Mucosa of descending colon (tissue), 3 donors: ENCODE results near the gene VSIG2. TPM values are rescaled to one million over a fixed set of nuclear protein-coding genes. Genes with fewer than 3 reads are reported as not detected.
A peak's percentile ranks its signal among the peaks of the same experiment; 100 is the strongest.

Source experiments
- ATAC-seq: fragments of 200-7000 bp; cut with Tn5 transposase; one replicate; pipeline ENCODE4 v1.9.1; 2020; ENCODE audit warnings: mild to moderate bottlenecking, moderate library complexity
- DNase-seq, 3 donors: peaks; one replicate each; pipeline ENCODE4 v3.0.0-alpha.2; 2020
- H3K36me3 ChIP-seq: fragments of 200-600 bp; one replicate; pipeline ENCODE4 v1.8.0; 2021; ENCODE audit warnings: low read depth, mild to moderate bottlenecking
- H3K4me1 ChIP-seq: fragments of 200-600 bp; one replicate; pipeline ENCODE4 v1.8.0; 2021; ENCODE audit warnings: low read depth, mild to moderate bottlenecking
- H3K4me3 ChIP-seq: fragments of 200-600 bp; one replicate; pipeline ENCODE4 v1.8.0; 2021; ENCODE audit warnings: mild to moderate bottlenecking
- H3K9me3 ChIP-seq: fragments of 200-600 bp; one replicate; pipeline ENCODE4 v1.8.0; 2021; ENCODE audit warnings: mild to moderate bottlenecking
- CTCF ChIP-seq: fragments of 200-600 bp; IDR thresholded peaks from one replicate; pipeline ENCODE4 v1.8.0; 2022; ENCODE audit warnings: antibody characterized with exemption, mild to moderate bottlenecking
- intact Hi-C, 2 donors: fragments of 100-400 bp; cut with DNase I in 1 of 2; cut with micrococcal nuclease in 1 of 2; formaldehyde crosslinking; loops; one replicate each; pipeline versions ENCODE4 v1.11.0 to v1.11.1; 2022; cut with DNase I, micrococcal nuclease
- total RNA-seq, 3 donors: library from RNA; stranded (reverse); fragmentation: NEBNext Ultra II Directional in 2 of 3; extraction: Animal tissue kit (Norgen Biotek cat#: 25700) in 2 of 3; gene quantifications; one replicate each; pipeline versions ENCODE4 v1.2.1 to v1.2.4, GENCODE V29; 2021 to 2023
- donor health status: DM: no; HTN: no; CAD: no; lungs with moderate emphysema.
- donor health status: DM: no; HTN: no; CAD: no.
- donor health status: DM: no; HTN: yes; CAD: no.

The VSIG2 gene
- total RNA-seq, 3 donors from 2014 or later = 78.6 to 268 (median 126) TPM

- TF ChIP-seq CTCF = no peak
- Histone ChIP-seq H3K36me3 (no peaks in the 10 kb centered on the region), H3K9me3 (no peaks in the 10 kb centered on the region), H3K4me1 (peaks cover 13% of the 10 kb centered on the region), H3K4me3 (no peak within 1 kb of the TSS)
- DNase-seq = peak; percentile 92 to 94 (median 92)
- intact Hi-C loops = no loop called here
- peak; percentile 99 for ATAC-seq
Measured at GRCh38 chr11:124739479-124740276, 12.4 kb downstream of the VSIG2 start, which contains the start of gene NRGN. Gene NRGN (plus strand): TSS chr11:124739942. CDS start chr11:124740085, 143 bp downstream.

- peaks cover 13% of the 10 kb centered on the region for H3K4me1 ChIP-seq
- H3K36me3 ChIP-seq = no peaks in the 10 kb centered on the region
- DNase-seq (peak in 1 of 3 donors; percentile 27), ATAC-seq (no peak)
- no peaks in the 10 kb centered on the region for H3K9me3 ChIP-seq
- no peak overlapping the region for H3K4me3 ChIP-seq
- intact Hi-C loops = no loop called here
- TF ChIP-seq CTCF = no peak
Measured at GRCh38 chr11:124738713-124739478, 13.2 kb downstream of the VSIG2 start.

- intact Hi-C loops = no loop called here
- ATAC-seq = no peak
Measured at GRCh38 chr11:124737638-124738305, 14.3 kb downstream of the VSIG2 start.

GRCh38 chr11:124736736-124737135 is 15.3 kb downstream of the VSIG2 start:
- TF ChIP-seq CTCF = no peak
- no peak overlapping the region for H3K4me3 ChIP-seq
- H3K9me3 ChIP-seq = no peaks in the 10 kb centered on the region
- intact Hi-C loops = no loop called here
- DNase-seq (no peak), ATAC-seq (no peak)
- H3K4me1 ChIP-seq = peaks cover 13% of the 10 kb centered on the region
- no peaks in the 10 kb centered on the region for H3K36me3 ChIP-seq

More at GRCh38 chr11:124737638-124738305, 14.3 kb downstream of the VSIG2 start:
- Histone ChIP-seq H3K4me3 (no peak overlapping the region), H3K4me1 (peaks cover 13% of the 10 kb centered on the region), H3K9me3 (no peaks in the 10 kb centered on the region), H3K36me3 (no peaks in the 10 kb centered on the region)
- no peak for TF ChIP-seq CTCF
- no peak for DNase-seq

- TF ChIP-seq CTCF = no peak
- no peaks in the 10 kb centered on the region for H3K9me3 ChIP-seq
- H3K36me3 ChIP-seq = no peaks in the 10 kb centered on the region
- peak; percentile 62 for ATAC-seq
- no peak overlapping the region for H3K4me3 ChIP-seq
- H3K4me1 ChIP-seq = no peaks in the 10 kb centered on the region
- peak in 1 of 3 donors; percentile 42 for DNase-seq
- intact Hi-C loops = no loop called here
Measured at GRCh38 chr11:124732230-124732629, 19.8 kb downstream of the VSIG2 start.
